Sigmoid colon (tissue), 7 donors: ENCODE data around the gene IPO8. TPM values are rescaled to one million over a fixed set of nuclear protein-coding genes. Genes with fewer than 3 reads are reported as not detected.

Experiments used
- DNase-seq: peaks from one replicate; pipeline ENCODE4 v3.0.0-alpha.2; 2019
- H3K27ac ChIP-seq, 4 donors: fragments of 200-600 bp; sonication (generic); one replicate each; pipeline ENCODE4 v1.5.1; 2016 to 2019; ENCODE audit warnings: mild to moderate bottlenecking in 1 of 4
- H3K27me3 ChIP-seq, 3 donors: fragments of 200-600 bp; sonication (generic); one replicate each; pipeline ENCODE4 v1.5.1; 2019; ENCODE audit warnings: mild to moderate bottlenecking in 1 of 3
- H3K36me3 ChIP-seq, 4 donors: fragments of 200-600 bp; sonication (generic); one replicate each; pipeline ENCODE4 v1.5.1; 2016 to 2019
- H3K4me1 ChIP-seq, 4 donors: fragments of 200-600 bp; sonication (generic); one replicate each; pipeline ENCODE4 v1.5.1; 2017 to 2019
- H3K4me3 ChIP-seq, 4 donors: fragments of 200-600 bp; sonication (generic); one replicate each; pipeline ENCODE4 v1.5.1; 2017 to 2019; ENCODE audit warnings: mild to moderate bottlenecking in 2 of 4, moderate library complexity in 1 of 4
- H3K9me3 ChIP-seq, 4 donors: fragments of 200-600 bp in 3 of 4; sonication (generic) in 3 of 4; one replicate each; pipeline versions ENCODE4 v1.5.1 to v1.6.1; 2013 to 2019
- CTCF ChIP-seq, 4 experiments: fragments of 450-650 bp in 3 of 4; fragments of 200-600 bp in 1 of 4; IDR thresholded peaks; one replicate each; pipeline ENCODE4 v1.5.1; 2016 to 2019; ENCODE audit warnings: antibody characterized with exemption in 4 of 4, mild to moderate bottlenecking in 3 of 4, moderate library complexity in 2 of 4
- EP300 ChIP-seq, 4 donors: sonication (generic); formaldehyde crosslinking; IDR thresholded peaks; one replicate each; pipeline ENCODE4 v1.6.1; 2017; ENCODE audit warnings: antibody characterized with exemption in 4 of 4
- POLR2A ChIP-seq, 2 donors: fragments of 450-650 bp; IDR thresholded peaks; one replicate each; pipeline ENCODE4 v1.6.1; 2016; ENCODE audit warnings: antibody characterized with exemption in 2 of 2, mild to moderate bottlenecking in 2 of 2, moderate library complexity in 2 of 2
- POLR2AphosphoS5 ChIP-seq, 4 donors: sonication (generic); formaldehyde crosslinking; IDR thresholded peaks; one replicate each; pipeline ENCODE4 v1.6.1; 2017; ENCODE audit warnings: antibody characterized with exemption in 4 of 4
- WGBS, 2 donors: extraction: QIAGEN DNeasy Blood & Tissue Kit; methylation state at CpG; one replicate each; pipeline ENCODE4 v1.1.7; 2013; 5-methylcytosine and 5-hydroxymethylcytosine counted together
- intact Hi-C: fragments of 100-400 bp; cut with DNase I; formaldehyde crosslinking; loops from one replicate; pipeline ENCODE4 v1.15.1; 2023
- polyA plus RNA-seq, 3 donors: library from polyadenylated mRNA; stranded (reverse); fragments of 200-250 nt; gene quantifications; one replicate each; pipeline ENCODE4 v1.2.3, GENCODE V29; 2013
- total RNA-seq, 4 donors: library from RNA; depleted of rRNA; stranded (reverse); fragments of >200 nt; gene quantifications; one replicate each; pipeline ENCODE4 v1.1.0, GENCODE V29; 2016
- donor health status: healthy with polysubstance abuse.
- donor health status: Bipolar disorder and iron deficiency.
- donor health status: healthy.

Gene IPO8
- total and polyA plus RNA-seq, 7 donors, result 20.1 to 61.2 (median 32.8) TPM

- DNase-seq, result no peak
- Histone ChIP-seq H3K27ac (no peak overlapping the region), H3K4me1 (no peaks in the 10 kb centered on the region), H3K27me3 (no peaks in the 10 kb centered on the region), H3K36me3 (no peaks in the 10 kb centered on the region), H3K4me3 (no peak overlapping the region), H3K9me3 (no peaks in the 10 kb centered on the region)
- TF ChIP-seq POLR2A (IDR thresholded peaks at IDR 0.05), result no peak
- no peak for TF ChIP-seq CTCF (IDR thresholded peaks at IDR 0.05)
- no peak for TF ChIP-seq POLR2AphosphoS5 (IDR thresholded peaks at IDR 0.05)
- no peak for TF ChIP-seq EP300 (IDR thresholded peaks at IDR 0.05)
- intact Hi-C loops, result no loop called here
- WGBS, 2 donors, result 60 to 72% methylated on average over 2 of the region's 2 CpGs
Measured at GRCh38 chr12:30580344-30580743, 115.3 kb downstream of the IPO8 start.

Other genes with a start within 250 kb of the IPO8 start
- 10 to 100 TPM; 25.0 to 42.9 (median 31.5) TPM for gene CAPRIN2, start 59.1 kb upstream of the IPO8 start, total RNA-seq
- gene CAPRIN2, start 59.1 kb upstream of the IPO8 start, polyA plus RNA-seq, result 1 to 10 TPM; 2.1 to 6.9 (median 3.0) TPM
- 10 to 100 TPM in 3 of 4 donors, 1 to 10 TPM in 1; 6.4 to 18.9 (median 13.9) TPM for gene TSPAN11, start 230.9 kb upstream of the IPO8 start, total RNA-seq
- 1 to 10 TPM in 2 of 3 donors, under 1 TPM in 1; 0.23 to 7.8 (median 1.8) TPM for gene TSPAN11, start 230.9 kb upstream of the IPO8 start, polyA plus RNA-seq